ENCODE measurements around the gene GPATCH2L.

DNA sequence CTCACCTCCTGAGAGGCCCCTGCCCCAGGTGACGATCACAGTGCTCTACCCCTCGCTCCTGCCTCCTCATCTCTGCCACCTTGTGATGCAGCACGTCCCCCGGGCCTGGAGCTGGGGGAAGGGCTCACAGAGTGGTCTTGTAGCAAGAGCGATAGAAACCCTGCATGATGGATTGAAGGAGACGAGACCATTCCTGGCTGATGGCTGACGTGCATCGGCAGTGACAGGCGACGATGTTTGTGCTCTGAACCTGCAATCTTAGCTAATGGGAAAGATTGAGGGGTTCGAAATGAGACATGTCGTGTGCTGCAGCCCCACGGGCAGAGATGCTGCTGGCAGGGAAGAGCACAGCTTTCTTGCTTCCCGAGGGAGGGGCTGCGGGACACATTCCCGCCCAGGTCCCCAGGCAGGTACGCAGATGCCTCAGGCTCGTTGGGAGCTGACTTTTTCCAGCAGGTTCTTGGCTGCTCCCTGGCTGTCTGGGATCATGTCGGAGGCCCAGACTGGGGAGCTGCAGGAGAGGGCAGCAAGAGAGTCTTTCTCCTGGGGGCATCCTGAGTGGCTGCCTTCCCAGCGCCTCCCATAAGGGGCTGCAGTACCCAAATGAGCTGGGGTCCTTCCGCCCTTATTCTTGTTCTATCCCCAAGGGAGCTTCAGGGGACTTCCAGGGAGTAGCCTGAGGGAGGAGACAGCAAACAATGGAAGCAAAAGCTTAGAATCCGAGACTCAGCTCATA is 38.7 kb upstream of the GPATCH2L start:
- no peak for TF ChIP-seq EZH2phosphoT487 (IDR thresholded peaks at IDR 0.05; ENCODE audit: low read depth)
- TF ChIP-seq, protein P1, sequence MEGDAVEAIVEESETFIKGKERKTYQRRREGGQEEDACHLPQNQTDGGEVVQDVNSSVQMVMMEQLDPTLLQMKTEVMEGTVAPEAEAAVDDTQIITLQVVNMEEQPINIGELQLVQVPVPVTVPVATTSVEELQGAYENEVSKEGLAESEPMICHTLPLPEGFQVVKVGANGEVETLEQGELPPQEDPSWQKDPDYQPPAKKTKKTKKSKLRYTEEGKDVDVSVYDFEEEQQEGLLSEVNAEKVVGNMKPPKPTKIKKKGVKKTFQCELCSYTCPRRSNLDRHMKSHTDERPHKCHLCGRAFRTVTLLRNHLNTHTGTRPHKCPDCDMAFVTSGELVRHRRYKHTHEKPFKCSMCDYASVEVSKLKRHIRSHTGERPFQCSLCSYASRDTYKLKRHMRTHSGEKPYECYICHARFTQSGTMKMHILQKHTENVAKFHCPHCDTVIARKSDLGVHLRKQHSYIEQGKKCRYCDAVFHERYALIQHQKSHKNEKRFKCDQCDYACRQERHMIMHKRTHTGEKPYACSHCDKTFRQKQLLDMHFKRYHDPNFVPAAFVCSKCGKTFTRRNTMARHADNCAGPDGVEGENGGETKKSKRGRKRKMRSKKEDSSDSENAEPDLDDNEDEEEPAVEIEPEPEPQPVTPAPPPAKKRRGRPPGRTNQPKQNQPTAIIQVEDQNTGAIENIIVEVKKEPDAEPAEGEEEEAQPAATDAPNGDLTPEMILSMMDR (IDR thresholded peaks at IDR 0.05; ENCODE audit: low read depth, low read length) = no peak
